GM21825 (cell line): ENCODE data around the gene NEDD9.

Experiments
- ATAC-seq: cut with Tn5 transposase; IDR thresholded peaks from one replicate; pipeline ENCODE4 v1.9.1; 2021; ENCODE audit warnings: mild to moderate bottlenecking, moderate library complexity; ENCODE audit not compliant: unreplicated experiment

NEDD9 gene

DNA sequence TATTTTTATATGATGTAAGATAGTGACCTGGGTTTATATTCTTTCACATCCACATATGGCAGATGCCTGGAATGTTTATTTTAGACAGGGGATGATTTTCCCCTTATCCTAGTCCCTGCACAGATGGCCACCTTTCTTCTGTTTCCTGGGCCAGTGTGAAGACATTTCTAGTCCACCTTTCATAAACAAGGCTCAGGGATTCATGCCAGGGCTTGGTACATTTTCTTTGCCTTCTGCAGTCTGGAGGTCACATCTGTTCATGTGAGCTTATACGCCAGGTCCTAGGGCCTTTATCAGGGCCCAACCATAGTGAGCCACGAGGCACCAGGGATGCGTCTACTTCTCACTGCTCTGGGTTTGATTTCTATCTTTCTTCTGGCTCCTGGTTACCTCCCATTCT lies 82.9 kb downstream of the NEDD9 start:
- ATAC-seq, result no peak

DNA sequence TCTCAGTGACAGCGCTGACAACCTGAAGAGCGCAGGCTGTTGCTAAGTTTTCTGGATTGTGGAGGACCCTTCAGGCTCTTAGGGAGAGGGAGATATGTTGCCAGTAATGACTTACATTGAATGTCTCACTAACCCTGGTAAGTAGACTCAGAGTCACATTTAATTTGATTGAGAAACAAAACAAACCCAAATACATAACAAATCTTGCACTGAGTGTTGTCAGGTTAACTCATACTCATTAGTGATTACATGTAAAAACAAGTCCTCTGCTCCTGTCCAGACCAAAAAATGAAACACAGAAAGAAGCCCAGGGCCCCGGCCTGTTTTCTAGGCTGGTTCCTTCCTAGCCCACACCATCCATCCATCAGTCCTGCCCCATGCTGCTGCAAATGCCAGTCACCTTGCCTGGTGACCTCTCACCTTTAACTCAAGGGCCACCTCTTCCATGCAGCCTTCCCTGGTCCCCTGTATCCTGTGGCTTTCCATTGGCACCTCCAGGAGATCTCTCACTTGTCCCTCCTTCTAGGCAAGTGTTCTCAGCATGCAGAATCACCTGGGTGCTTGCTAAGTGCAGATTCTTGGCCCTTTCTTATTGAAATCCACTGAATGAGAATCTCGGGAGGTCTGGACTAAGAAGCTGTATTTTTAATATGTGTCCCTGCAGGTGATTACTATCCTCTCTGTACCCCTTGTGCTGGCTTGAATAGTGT lies 86.2 kb downstream of the NEDD9 start:
- ATAC-seq, result no peak

DNA sequence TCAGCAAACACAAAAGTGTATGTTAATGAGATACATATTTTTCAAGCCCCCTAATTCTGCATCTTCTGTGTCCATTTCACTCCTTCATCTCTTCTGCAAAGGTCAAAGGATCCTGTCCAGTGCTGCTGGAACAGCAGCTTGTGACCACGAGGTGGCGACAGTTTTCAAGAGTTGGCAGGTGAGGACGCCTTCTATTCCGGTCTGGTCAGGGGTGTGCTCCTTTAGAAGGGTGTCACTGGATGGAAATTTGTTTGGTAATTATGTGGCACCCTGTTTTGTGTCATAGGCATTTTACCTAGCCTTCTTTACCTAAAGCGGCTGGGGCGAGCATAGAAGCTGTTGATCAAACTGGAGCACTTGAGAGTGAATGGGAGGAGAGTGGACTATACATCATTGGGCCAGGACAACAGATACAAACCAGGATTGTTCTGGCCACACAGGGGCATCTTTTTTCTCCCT lies 88.0 kb downstream of the NEDD9 start:
- peak; percentile 81 for ATAC-seq

DNA sequence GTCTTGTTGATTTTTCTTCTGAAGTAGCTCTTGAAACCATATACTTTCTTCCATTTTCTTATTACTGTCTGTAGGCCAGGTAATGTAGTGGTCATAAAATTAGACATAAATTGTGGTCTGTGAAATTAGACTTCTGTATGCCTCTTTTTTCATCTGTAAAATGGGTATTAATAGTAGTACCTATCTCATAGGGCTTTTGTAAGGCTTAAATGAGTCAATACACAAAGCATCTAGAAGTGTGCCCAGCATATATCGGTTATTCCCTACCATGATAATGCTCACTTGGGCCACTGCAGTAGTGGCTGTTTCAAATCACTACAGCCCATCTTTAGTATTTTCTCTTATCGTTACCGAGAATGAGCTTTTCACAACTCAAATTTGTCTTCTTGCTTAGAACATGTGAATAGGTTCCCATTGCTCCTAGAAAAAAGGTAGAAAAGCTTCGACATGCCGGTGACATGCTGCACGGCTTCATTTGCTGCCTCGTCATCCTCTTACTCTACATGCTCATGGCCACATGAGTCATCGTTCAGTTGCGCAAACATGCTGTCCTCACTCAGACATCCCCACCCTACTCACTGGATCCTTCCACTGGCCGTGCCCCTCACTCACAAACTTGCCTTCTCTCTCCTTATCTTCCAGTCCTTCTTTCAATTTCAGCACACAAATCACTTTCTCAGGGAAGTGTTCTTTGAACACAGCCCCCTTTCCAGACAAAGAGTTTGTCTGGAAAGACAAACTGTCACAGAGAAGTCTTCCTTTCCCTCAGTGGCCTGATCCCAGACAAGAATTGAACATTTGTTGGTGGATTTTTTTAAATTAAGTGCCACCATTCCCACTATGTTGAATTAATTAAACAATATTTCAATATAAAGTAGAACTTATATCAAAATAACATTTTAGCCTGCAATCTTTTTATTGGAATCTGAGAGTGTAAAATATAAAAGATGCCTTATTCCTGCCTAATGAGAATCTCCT lies 88.8 kb downstream of the NEDD9 start:
- ATAC-seq, result no peak

DNA sequence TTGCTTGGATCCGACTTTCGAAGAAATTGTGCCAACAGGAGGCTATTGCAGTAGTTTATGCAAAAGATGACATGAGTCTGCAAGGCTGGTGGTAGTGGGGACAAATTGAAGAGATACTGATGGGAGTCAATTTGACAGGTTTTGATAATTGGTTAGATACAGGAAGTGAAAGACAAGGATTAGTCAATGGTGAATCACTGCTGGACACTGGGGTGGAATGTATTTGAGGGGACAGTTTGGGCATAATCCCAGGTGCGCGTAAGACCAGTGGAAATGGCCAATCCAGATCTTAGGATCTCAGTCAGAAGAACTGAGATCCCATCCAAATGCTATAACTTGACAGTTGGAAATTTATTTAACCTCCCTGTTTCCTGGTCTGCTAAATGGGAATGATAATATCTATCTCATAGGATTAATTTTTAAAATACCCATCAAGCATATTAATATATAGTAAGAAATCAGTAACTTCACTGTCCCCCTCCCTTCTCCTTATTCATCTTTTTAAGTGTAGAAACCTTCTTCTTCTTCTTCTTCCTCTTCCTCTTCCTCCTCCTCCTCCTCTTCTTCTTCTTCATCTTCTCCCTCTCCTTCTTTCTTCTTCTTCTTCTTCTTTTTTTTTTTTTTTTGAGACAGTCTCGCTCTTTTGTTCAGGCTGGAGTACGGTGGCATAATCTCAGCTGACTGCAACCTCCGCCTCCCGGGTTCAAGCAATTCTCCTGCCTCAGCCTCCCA lies 90.0 kb downstream of the NEDD9 start:
- no peak for ATAC-seq

DNA sequence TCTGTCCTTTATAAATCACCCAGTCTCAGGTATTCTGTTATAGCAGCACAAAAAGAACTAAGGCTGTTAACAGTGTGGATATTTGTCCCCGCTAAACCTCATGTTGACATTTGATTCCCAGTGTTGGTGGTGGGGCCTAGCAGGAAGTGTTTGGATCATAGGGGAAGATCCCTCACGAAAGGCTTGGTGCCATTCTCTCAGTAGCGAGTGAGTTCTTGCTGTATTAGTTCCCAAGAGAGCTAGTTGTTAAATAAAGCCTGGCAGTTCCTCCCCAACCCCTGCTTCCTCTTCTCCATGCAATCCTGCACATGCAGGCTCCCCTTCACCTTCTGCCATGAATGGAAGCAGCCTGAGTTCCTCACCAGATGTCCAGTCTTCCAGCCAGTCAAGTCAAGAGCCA lies 91.2 kb downstream of the NEDD9 start:
- no peak for ATAC-seq

DNA sequence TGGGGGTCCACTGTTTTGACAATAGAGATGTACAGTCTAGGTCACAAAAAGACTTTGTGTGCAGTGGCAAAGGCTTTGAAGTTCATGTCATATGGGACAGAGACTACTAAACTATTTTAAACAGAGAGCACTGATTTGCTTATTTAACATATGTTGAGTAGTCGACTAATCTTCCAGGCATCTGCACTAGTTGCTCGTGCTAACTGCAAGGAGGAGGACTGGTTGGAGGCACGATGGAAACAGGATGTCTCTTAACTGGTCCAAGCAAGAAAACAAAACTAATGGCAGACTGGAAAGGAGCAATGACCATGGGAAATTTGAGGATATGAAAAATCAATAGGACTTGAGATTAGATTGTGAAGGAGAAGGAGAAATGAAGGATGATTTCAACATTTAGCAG lies 92.4 kb downstream of the NEDD9 start:
- ATAC-seq, result no peak

DNA sequence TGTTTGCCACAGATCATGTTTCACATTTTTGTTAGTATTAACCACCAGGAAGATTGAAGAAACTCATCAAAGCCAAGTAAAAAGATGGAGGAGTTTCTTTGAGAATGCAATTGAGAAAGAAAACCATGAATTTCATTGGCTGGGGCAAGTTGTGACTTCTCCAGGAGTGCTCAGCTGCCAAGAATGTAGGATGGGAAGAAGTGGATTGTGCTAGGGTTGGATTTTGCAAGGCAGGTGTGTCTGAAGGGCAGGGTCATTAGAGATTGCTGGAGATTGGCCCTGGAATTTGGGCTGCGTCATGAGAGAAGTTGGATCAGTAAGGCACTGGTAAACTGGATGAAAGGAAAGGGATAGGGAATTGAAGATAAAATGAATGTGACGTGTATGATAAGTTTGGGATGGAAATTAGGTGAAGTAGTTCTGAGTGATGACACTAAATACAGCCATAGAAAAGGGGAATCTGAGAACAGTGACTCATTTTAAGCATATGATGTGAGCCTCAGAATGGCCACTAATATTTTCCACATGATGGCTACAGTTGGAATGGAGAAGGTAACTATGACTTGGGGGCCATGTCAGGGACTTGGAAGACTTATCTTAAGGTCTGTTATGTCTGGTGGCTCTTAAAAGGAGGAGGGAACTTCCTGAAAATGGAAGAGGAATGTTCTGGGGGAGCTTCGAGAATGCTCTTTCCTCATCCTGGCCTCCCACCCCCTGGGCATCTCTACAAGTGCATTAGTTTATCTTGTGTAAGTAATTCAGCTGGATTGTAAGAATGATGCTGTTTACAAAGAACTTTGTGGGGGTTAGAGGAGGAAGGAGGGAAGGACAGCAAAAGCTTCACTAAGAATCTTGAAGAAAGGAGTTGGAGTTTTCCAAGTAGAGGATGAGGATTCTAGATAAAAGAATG lies 93.2 kb downstream of the NEDD9 start:
- no peak for ATAC-seq

DNA sequence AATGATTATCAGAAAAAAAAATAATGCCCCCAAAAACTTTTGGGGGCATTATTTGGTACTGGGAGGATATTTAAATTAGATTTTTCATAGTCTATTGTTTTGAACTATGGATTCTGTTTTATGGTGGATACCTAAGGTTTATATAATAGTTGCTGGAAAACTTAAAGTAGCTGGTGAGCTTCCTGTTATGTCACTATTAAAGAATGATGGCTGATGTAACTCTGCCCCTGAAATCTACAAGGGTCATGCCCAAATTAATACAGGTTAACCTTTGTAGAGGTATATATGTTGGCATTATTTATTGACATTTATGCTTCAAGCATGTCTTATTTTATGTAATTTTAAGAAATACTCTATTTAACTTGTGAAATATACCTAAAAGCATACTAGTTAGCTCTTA lies 95.7 kb downstream of the NEDD9 start:
- ATAC-seq, result no peak
